ENCODE results near the gene EFNA2. TPM values are rescaled to one million over a fixed set of nuclear protein-coding genes. Genes with fewer than 3 reads are reported as not detected.

EFNA2 gene
- total RNA-seq, 1 experiment from 2014 or later, result 14.3 TPM

- Histone ChIP-seq H3K56ac (ENCODE audit: insufficient read length, low read depth, low read length) (no peak overlapping the region), H3K23ac (ENCODE audit: insufficient read length, low read depth, low read length) (no peak overlapping the region), H3K18ac (ENCODE audit: insufficient read length, low read depth, low read length) (no peak overlapping the region), H2BK12ac (ENCODE audit: insufficient read length, low read depth, low read length) (no peak overlapping the region), H2BK5ac (ENCODE audit: insufficient read length, low read length) (no peak overlapping the region), H2BK120ac (ENCODE audit: low read depth, low read length, poor library complexity, severe bottlenecking) (no peak overlapping the region), H3K23me2 (ENCODE audit: insufficient read length, low read depth, low read length, poor library complexity, severe bottlenecking) (no peaks in the 10 kb centered on the region), H3K79me1 (ENCODE audit: insufficient read depth, low read depth, low read length, poor library complexity, severe bottlenecking) (no peaks in the 10 kb centered on the region), H3T11ph (ENCODE audit: low read length) (no peak overlapping the region), H3K79me2 (ENCODE audit: insufficient read depth, low read length) (no peaks in the 10 kb centered on the region), H3K27ac (ENCODE audit: insufficient read length, low read depth, low read length) (no peak overlapping the region), H3K9ac (ENCODE audit: extremely low read depth, insufficient read length, low read length) (no peak overlapping the region), H4K20me1 (ENCODE audit: control insufficient read depth, insufficient read depth, insufficient read length) (no peaks in the 10 kb centered on the region), H2AK5ac (ENCODE audit: insufficient read length, low read length) (no peak overlapping the region), H3K4me2 (ENCODE audit: insufficient read depth, insufficient read length, low read length) (no peak overlapping the region), H2AFZ (ENCODE audit: low read length) (no peak overlapping the region), H3K4ac (ENCODE audit: low read depth, low read length) (no peak overlapping the region), H2BK15ac (ENCODE audit: low read depth, low read length) (no peak overlapping the region; the same call in 1 of the 2 replicates), H2BK20ac (ENCODE audit: low read depth, low read length, poor library complexity, severe bottlenecking) (no peak overlapping the region), H3K4me1 (ENCODE audit: insufficient read depth, low read length) (no peaks in the 10 kb centered on the region), H4K8ac (replicated peaks; ENCODE audit: insufficient read length, low read depth, low read length) (no peak overlapping the region), H3K14ac (ENCODE audit: insufficient read depth, low read length) (no peak overlapping the region), H4K5ac (ENCODE audit: insufficient read length, low read depth, low read length) (no peak overlapping the region), H3K27me3 (ENCODE audit: insufficient read depth, low read length) (no peaks in the 10 kb centered on the region), H4K91ac (ENCODE audit: insufficient read length, low read depth, low read length) (no peak overlapping the region), H3K9me3 (ENCODE audit: control insufficient read depth, low read depth, low read length) (no peaks in the 10 kb centered on the region)
- Mint-ChIP-seq H3K36me3 (ENCODE audit: insufficient read depth in 1 of 3, low read depth in 3 of 3) (no peaks in the 10 kb centered on the region), H3K9me3 (no peaks in the 10 kb centered on the region), H3K4me3 (no peak overlapping the region), H3K27ac (no peak overlapping the region), H3K4me1 (0 out of 4 replicates have a peak, but pooled peaks cover 0 to 4% of the 10 kb centered on the region in 2 experiments), H3K27me3 (ENCODE audit: low read depth) (peaks cover 4% of the 10 kb centered on the region)
- WGBS (ENCODE audit: extremely low coverage, insufficient read length, low lambda C conversion rate), result no CpG with 5 or more reads among the region's 22 CpGs
- TF ChIP-seq, protein P1, sequence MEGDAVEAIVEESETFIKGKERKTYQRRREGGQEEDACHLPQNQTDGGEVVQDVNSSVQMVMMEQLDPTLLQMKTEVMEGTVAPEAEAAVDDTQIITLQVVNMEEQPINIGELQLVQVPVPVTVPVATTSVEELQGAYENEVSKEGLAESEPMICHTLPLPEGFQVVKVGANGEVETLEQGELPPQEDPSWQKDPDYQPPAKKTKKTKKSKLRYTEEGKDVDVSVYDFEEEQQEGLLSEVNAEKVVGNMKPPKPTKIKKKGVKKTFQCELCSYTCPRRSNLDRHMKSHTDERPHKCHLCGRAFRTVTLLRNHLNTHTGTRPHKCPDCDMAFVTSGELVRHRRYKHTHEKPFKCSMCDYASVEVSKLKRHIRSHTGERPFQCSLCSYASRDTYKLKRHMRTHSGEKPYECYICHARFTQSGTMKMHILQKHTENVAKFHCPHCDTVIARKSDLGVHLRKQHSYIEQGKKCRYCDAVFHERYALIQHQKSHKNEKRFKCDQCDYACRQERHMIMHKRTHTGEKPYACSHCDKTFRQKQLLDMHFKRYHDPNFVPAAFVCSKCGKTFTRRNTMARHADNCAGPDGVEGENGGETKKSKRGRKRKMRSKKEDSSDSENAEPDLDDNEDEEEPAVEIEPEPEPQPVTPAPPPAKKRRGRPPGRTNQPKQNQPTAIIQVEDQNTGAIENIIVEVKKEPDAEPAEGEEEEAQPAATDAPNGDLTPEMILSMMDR (conservative IDR thresholded peaks at IDR 0.05), result no peak
- no peak for DNase-seq
Observed at GRCh38 chr19:1336079-1336684, 50.5 kb downstream of the EFNA2 start.
